ENCODE measurements around the gene RNU4-1.
"Not testable (repeated sequence)": the region's sequence is repeated elsewhere in the genome, so short reads cannot be mapped to it uniquely, and the experiment has no call there.

RNU4-1 gene

DNA sequence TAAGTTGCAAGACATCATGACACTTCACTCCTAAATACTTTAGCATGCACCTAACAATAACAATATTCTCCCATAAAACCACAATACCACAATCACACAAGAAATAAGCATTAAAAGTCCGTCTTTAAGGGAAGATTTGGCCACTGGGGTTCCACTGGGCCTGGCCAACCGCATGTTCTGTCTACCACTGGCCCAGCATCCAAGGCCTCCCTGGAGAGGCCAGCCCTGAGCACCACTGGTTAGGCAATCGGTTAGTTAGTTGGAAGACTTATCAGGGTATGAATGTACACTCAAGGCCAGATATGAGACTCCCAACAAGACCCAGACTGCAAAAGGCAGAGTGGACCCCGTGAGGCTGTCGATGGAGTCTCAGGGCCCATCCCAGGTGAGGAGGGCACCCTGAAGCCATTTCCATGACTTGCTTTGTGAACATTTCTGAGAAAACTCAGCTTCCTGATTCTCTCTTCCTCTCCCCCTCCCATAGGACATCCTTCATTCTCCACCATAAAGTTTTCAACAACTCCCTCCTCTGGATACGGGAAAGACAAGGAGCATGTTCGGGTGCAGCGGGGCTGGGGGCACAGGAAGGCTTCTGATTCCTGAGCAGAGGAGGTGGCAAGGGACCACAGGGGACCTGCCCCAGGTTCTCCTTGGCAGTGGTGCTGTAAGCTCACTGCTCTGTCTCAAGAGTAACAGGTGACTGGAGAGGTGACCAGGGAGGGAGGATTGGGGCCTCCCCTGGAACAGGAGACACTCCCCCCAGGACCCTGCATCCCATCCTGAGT, 33.4 kb downstream of the RNU4-1 start:
- no peak for DNase-seq

DNA sequence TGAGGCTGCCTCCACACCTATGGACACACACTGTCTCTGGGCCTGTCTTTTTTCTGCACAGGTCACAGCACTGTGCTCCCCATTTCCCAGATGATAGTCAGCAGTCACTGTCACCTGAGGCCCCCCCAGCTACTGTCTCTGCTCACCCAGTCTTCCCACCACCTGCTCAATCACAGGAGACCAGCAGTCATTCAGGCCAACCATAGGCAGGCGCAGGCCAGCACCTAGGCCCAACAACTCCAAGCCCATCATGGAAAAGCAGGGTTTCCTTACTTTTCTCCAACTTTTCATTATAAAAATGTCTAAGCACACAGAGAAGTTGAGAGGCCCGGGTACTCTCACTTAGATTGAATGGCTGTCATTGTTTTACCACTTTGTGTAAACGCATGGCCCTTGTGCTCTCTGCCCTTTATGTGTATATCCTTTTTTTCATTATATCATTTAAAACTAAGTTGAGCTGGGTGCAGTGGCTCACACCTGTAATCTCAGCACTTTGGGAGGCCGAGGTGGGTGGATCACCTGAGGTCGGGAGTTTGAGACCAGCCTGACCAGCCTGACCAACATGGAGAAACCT, 34.6 kb downstream of the RNU4-1 start:
- DNase-seq, result no peak

DNA sequence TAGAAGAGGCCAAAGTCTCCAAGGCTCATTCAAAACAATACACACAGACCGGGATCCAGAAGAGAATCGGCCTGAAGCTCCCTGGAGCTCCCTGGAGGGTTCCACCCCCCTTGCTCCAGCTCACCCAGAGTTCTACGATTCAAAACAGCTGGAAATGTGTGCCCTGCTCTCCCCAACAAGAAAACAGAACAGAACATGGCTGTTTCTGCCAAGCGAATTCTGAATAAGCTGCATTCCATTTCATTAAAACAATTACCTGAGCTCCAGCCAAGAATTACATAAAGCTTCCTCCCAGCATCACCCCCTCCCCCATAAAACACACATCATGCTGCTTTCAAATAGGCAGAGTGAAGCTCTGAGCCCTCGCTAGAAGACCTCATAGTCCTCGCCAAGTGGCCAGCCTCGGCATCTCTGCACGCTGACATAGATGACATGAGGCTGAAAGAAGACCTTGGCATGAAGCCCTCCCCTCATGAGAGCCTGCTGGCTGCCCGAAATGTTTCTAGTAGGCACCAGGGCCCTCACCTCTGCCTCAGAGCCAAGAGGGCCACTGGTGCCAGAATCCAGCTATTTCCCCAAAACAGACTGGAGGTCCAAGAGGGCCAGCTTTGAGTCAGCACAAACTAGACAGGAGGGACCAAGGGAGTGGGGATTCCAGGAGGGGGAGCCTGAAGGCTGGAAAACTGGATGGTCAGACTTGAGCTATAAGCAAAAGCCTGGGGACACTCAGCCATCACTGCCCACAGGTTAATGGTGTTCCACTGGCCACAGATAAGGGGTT, 35.8 kb downstream of the RNU4-1 start:
- peak in 26 of 51 donors; percentile 7 to 60 (median 34) for DNase-seq

DNA sequence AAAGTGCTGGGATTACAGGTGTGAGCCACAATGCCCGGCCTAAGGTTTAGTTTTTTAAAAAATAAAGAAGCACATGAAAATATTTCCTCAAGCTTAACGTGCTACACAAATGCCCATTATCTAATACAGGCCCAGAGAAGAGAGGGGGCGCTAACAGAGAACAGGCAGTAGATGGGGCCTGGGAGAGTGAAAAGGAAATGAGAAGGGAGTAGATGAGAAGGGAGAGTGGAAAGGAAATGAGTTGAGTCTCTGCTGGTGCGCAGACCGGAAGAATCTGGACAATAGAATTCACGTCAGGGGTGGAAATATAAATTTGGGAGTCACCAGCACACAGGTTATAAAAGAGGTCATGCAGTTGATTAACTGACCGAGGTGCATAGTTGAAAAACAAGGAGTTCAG, 38.2 kb downstream of the RNU4-1 start:
- no peak for DNase-seq

DNA sequence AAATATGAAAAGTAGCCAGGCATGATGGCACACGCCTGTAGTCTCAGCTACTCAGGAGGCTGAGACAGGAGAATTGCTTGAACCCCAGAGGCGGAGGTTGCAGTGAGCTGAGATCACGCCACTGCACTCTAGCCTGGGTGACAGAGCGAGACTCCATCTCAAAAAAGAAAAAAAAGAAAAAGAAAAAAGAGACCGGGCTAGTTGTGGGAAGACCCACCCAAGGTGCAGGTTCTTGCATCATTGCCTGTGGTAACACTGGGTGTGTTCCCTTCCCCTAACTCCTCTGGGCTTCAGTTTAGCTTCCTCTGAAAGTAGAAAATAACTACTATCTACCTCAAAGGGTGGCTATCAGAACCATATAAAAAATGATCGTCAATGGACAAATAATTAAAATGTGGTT, 39.7 kb downstream of the RNU4-1 start:
- not testable (repeated sequence) for DNase-seq

DNA sequence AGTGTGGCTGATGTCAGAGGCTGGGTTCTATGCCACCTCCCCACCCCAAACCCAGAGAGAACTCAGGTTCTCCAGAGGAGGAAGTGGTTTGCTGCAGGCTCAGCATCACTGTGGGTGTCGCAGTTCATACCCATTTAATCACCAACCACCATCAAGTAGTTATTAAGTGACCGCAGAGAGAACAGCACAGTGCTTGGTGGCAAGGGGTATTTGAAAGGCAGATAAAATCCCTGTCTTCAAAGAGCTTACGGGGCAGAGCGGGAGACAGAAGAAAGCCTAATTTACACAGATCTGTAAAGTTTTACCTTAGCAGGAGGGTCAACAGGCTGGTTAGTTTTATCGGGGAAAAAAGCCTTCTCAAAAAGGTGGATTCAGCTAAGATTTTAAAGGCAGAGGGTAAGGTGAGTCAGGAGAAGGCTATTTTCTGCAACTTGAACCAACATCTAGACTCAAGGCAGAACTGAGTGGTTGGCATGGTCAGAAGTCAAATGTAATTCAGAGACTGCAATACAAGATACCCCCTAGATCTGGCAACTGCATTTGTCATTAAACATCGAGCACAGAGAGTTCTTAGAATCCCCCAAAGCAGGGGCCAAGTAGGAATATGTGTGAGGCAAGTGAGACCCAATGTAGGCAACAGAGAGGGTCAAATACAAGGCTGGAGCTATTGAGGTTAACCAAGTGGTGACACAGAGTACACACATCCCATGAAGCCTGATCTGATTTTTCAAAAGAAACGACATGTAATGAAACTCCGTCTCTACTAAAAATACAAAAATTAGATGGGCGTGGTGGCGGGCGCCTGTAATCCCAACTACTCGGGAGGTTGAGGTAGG, 40.7 kb downstream of the RNU4-1 start:
- DNase-seq, result no peak

DNA sequence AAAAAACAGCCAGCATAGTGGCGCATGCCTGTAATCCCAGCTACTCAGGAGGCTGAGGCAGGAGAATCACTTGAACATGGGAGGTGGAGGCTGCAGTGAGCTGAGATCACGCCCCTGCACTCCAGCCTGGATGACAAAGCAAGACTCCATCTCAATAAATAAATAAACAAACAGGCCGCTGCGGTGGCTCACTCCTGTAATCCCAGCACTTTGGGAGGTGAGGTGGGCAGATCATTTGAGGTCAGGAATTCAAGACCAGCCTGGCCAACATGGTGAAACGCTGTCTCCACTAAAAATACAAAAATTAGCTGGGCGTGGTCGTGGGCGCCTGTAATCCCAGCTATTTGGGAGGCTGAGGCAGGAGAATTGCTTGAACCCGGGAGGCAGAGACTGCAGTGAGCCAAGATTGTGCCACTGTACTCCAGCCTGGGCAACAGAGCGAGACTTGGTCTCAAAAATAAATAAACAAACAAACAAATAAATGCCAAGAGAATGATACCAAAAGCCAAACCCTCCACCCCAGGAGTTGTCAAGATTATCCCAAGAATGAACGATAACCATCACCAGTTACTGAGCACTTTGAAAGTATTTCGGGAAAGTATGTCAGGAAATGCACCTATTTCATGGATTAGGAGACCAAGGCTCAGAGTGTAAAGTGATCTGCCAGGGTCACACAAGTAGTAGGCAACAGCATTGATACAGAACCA, 41.5 kb downstream of the RNU4-1 start:
- DNase-seq, result not testable (repeated sequence)

DNA sequence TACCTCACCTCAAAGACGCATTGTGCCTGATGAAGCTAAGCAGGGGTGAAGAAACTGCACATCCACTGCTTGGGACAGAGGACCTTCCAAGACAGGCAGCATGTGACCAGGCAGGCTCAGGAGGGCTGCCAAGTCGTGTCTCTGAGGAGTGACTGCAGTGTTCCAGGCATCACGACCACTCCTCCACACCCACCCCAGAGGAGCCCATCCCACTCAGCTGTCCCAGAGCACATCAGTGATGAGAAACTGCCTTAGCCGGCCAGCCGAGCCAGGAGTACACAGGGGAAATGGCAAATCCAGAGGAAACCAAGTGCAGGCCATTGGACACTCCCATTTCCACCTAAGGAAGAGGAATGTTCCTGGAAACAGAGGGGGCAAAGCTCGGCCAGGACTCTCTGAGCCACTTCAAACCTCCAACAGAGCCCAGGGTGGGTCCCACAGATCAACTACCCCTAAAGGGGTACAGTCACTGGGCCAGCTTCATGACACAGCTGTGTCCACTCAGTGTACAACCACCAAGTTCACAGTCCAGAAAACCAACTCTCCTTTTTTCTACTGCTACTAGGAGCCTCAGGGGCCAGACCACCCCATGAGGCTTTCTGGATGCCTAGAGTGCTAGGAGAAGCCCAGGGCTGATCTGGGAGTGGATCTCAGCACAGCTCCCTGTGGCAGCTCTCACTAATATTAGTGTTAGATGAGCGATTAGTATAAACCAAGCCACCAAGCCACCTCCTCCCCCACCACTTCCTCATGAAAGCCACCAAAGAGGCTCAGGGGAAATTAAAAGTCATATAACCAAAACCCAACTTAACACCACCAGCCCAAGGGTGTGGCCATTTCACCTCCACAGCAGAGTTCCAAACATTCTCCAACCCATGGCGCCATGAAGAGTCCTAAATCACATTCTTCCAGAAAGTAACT, 42.9 kb downstream of the RNU4-1 start:
- peak in 6 of 51 donors; percentile 7 to 34 (median 16) for DNase-seq

DNA sequence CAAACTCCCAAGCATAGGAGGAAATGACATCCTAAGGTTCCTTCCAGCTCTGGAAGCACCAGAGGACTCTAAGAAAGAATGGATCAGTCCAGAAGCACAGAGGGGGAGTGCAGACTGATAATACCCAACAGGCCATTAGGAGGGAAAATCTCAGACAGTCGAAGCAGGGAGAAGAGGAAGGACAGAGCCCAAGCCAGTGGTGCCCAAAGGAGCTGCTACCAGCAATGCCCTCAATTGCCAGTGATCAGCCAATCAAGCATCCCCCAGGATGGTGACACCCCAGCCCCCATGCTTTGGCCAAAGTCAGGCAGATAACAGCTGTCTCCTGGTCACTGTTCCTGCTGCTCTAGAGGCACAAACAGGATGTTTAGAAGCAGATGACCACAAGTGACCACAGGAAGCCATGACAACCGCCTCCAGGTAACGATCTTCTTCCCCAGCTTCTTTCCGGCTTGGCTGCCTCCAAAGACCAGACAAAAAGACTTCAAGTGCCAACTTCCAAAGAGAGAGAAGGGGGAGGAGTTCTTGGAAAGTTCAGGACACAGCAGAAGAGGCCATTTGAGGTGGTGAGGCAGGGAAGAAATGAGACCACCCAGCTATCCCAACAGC, 43.7 kb downstream of the RNU4-1 start:
- no peak for DNase-seq

DNA sequence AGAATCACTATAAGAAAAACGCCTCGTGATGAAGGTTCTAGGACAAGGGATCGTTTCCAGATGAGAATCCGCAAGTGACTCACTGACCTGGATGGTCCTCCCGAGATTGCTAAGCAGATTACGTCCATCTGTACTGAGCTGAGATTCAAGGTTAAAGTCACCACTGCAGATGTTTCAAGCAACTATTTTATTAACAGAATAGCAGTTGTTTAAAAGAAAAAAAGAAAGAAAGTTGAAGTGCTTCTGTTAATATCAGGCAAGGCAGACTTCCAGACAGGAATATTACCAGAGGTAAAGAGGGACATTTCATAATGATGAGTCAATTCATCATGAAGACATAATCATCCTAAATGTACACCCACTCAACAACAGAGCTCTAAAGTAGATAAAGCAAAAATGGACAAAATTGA, 45.4 kb downstream of the RNU4-1 start:
- no peak for DNase-seq

DNA sequence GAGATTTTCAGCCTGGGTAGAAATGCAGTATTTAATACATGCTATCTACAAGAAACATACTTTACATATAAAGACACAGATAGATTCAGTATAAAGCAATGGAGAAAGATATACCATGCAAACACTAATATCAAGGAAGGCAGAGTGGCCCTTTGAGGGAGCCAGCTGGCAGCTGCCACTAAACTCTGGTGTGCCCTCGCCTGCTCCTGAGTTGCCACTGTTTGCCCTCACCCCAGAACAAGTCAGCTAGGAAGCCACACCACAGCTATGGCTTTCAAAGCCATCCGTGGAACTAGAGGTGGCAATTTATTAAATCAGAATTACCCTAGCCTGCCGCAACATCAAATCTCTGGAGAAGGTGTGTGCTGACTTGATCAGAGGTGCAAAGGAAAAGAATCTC, 45.9 kb downstream of the RNU4-1 start:
- DNase-seq, result no peak

DNA sequence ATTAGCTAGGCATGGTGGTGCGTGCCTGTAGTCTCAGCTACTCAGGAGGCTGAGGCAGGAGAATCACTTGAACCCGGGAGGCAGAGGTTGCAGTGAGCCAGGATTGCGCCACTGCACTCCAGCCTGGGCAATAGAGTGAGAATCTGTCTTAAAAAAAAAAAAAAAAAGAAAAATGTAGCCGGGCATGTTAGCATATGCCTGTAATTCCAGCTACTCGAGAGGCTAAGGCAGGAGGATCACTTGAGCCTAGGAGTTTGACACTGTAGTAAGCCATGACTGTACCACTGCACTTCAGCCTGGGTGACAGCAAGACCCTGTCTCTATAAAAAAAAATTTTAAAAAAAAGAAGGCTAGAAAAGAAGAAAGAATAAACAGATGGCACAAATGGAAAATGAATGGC, 46.3 kb downstream of the RNU4-1 start:
- not testable (repeated sequence) for DNase-seq

All from hypothalamus (tissue), 51 donors.